Stimulated activated CD8-positive, alpha-beta memory T cell treated with anti-CD3 and anti-CD28 coated beads, Interleukin-12 subunit alpha, Interleukin-12 subunit beta, amount 100 ng/mL, for 4 hours (primary cell): ENCODE results near the gene PROM2.

Source experiments
- DNase-seq: peaks from one replicate; pipeline ENCODE4 v3.0.0-alpha.2; 2020; ENCODE audit warnings: low read depth

The PROM2 gene

GRCh38 chr2:95323347-95324155 is 49.3 kb downstream of the PROM2 start:
- no peak for DNase-seq

GRCh38 chr2:95325026-95325425 is 50.8 kb downstream of the PROM2 start:
- no peak for DNase-seq

GRCh38 chr2:95325590-95326432 is 51.6 kb downstream of the PROM2 start:
- DNase-seq = no peak

- DNase-seq = no peak
Measured at GRCh38 chr2:95326433-95327140, 52.3 kb downstream of the PROM2 start.

GRCh38 chr2:95327861-95328260 is 53.6 kb downstream of the PROM2 start:
- no peak for DNase-seq

- no peak for DNase-seq
Measured at GRCh38 chr2:95328358-95329125, 54.3 kb downstream of the PROM2 start.

GRCh38 chr2:95329401-95329800 is 55.2 kb downstream of the PROM2 start:
- no peak for DNase-seq

GRCh38 chr2:95329891-95330793 is 55.9 kb downstream of the PROM2 start:
- DNase-seq = no peak

- no peak for DNase-seq
Measured at GRCh38 chr2:95330794-95331338, 56.6 kb downstream of the PROM2 start.

- DNase-seq = no peak
Measured at GRCh38 chr2:95331606-95332005, 57.4 kb downstream of the PROM2 start.

GRCh38 chr2:95332036-95332435 is 57.8 kb downstream of the PROM2 start:
- DNase-seq = no peak

- DNase-seq = no peak
Measured at GRCh38 chr2:95333056-95333455, 58.8 kb downstream of the PROM2 start.

GRCh38 chr2:95333888-95334338 is 59.7 kb downstream of the PROM2 start:
- no peak for DNase-seq

GRCh38 chr2:95334916-95335641 is 60.8 kb downstream of the PROM2 start:
- DNase-seq = no peak

- DNase-seq = no peak
Measured at GRCh38 chr2:95336406-95336805, 62.2 kb downstream of the PROM2 start.

GRCh38 chr2:95337829-95338228 is 63.6 kb downstream of the PROM2 start:
- no peak for DNase-seq
